Lower lobe of right lung (tissue), 2 donors: ENCODE results near the gene PSMC3IP. TPM values are rescaled to one million over a fixed set of nuclear protein-coding genes. Genes with fewer than 3 reads are reported as not detected.

ENCODE experiments used
- ATAC-seq, 2 donors: fragments of 200-7000 bp; cut with Tn5 transposase; one replicate each; pipeline ENCODE4 v1.9.1; 2020 to 2022; ENCODE audit warnings: mild to moderate bottlenecking in 2 of 2, moderate library complexity in 2 of 2
- DNase-seq: peaks from one replicate; pipeline ENCODE4 v3.0.0-alpha.2; 2020
- H3K27ac ChIP-seq: fragments of 200-600 bp; one replicate; pipeline ENCODE4 v1.8.0; 2022
- H3K27me3 ChIP-seq: fragments of 200-600 bp; one replicate; pipeline ENCODE4 v1.8.0; 2022; ENCODE audit warnings: low read depth
- H3K36me3 ChIP-seq: fragments of 200-600 bp; one replicate; pipeline ENCODE4 v1.8.0; 2022; ENCODE audit warnings: mild to moderate bottlenecking
- H3K4me1 ChIP-seq: fragments of 200-600 bp; one replicate; pipeline ENCODE4 v1.8.0; 2022
- H3K4me3 ChIP-seq: fragments of 200-600 bp; one replicate; pipeline ENCODE4 v1.8.0; 2022; ENCODE audit warnings: mild to moderate bottlenecking
- H3K9me3 ChIP-seq: fragments of 200-600 bp; one replicate; pipeline ENCODE4 v1.8.0; 2022
- CTCF ChIP-seq: fragments of 200-600 bp; IDR thresholded peaks from one replicate; pipeline ENCODE4 v1.8.0; 2022; ENCODE audit warnings: antibody characterized with exemption, mild to moderate bottlenecking
- intact Hi-C: fragments of 100-400 bp; cut with DNase I; formaldehyde crosslinking; loops from one replicate; pipeline ENCODE4 v1.11.0; 2022
- total RNA-seq: library from RNA; stranded (reverse); fragmentation: NEBNext Ultra II Directional; extraction: Animal tissue kit (Norgen Biotek cat#: 25700); gene quantifications from one replicate; pipeline ENCODE4 v1.2.1, GENCODE V29; 2021
- donor health status: DM: no; HTN: yes; CAD: no; lungs with severe emphysema.

Gene PSMC3IP
- total RNA-seq, 1 donor from 2014 or later, result 4.8 TPM

- Histone ChIP-seq H3K27me3 (no peaks in the 10 kb centered on the region), H3K4me3 (no peak overlapping the region), H3K4me1 (peaks cover 31% of the 10 kb centered on the region), H3K36me3 (peaks cover 72% of the 10 kb centered on the region), H3K9me3 (no peaks in the 10 kb centered on the region), H3K27ac (no peak overlapping the region)
- no peak for ATAC-seq
- intact Hi-C loops, result no loop called here
- DNase-seq, result no peak
- no peak for TF ChIP-seq CTCF
These were observed 4.4 kb downstream of the PSMC3IP start for GRCh38 chr17:42573095-42573494.

GRCh38 chr17:42571435-42572225 lies 5.9 kb downstream of the PSMC3IP start:
- ATAC-seq (peak; percentile 6), DNase-seq (no peak)
- H3K27ac ChIP-seq, result no peak overlapping the region
- no peak for TF ChIP-seq CTCF
- intact Hi-C loops, result no loop called here
- H3K4me3 ChIP-seq, result no peak overlapping the region
- H3K4me1 ChIP-seq, result peaks cover 32% of the 10 kb centered on the region
- H3K27me3 ChIP-seq, result no peaks in the 10 kb centered on the region
- H3K9me3 ChIP-seq, result no peaks in the 10 kb centered on the region
- H3K36me3 ChIP-seq, result peaks cover 72% of the 10 kb centered on the region

GRCh38 chr17:42568341-42569111 lies 9.0 kb downstream of the PSMC3IP start:
- H3K27me3 ChIP-seq, result no peaks in the 10 kb centered on the region
- peak overlapping the region; percentile 86 for H3K4me3 ChIP-seq
- TF ChIP-seq CTCF, result no peak
- H3K9me3 ChIP-seq, result no peaks in the 10 kb centered on the region
- intact Hi-C loops, result no loop called here
- H3K36me3 ChIP-seq, result peaks cover 77% of the 10 kb centered on the region
- peaks cover 48% of the 10 kb centered on the region for H3K4me1 ChIP-seq
- no peak for DNase-seq
- peak overlapping the region; percentile 96 for H3K27ac ChIP-seq
- no peak for ATAC-seq

- peak; percentile 97 for DNase-seq
- peak; percentile 90 to 92 for ATAC-seq
- H3K27me3 ChIP-seq, result no peaks in the 10 kb centered on the region
- intact Hi-C loops, result no loop called here
- no peak for TF ChIP-seq CTCF
- H3K9me3 ChIP-seq, result no peaks in the 10 kb centered on the region
- H3K4me1 ChIP-seq, result peaks cover 55% of the 10 kb centered on the region
- H3K36me3 ChIP-seq, result peaks cover 62% of the 10 kb centered on the region
- peak within 1 kb of the TSS; percentile 86 for H3K4me3 ChIP-seq
- H3K27ac ChIP-seq, result peak within 1 kb of the TSS; percentile 96
These were observed 10.5 kb downstream of the PSMC3IP start, which contains the start of gene MLX for GRCh38 chr17:42566883-42567573. Gene MLX (plus strand): TSS chr17:42567100. CDS start chr17:42567125, 25 bp downstream.

GRCh38 chr17:42566215-42566882 lies 11.2 kb downstream of the PSMC3IP start:
- Histone ChIP-seq H3K4me3 (peak overlapping the region; percentile 86), H3K36me3 (peaks cover 55% of the 10 kb centered on the region), H3K27me3 (no peaks in the 10 kb centered on the region), H3K4me1 (peaks cover 53% of the 10 kb centered on the region), H3K27ac (peak overlapping the region; percentile 96), H3K9me3 (no peaks in the 10 kb centered on the region)
- no peak for DNase-seq
- no peak for TF ChIP-seq CTCF
- intact Hi-C loops, result no loop called here
- no peak for ATAC-seq
